Esophagus muscularis mucosa (tissue), 4 donors: ENCODE measurements around the gene ATP10A.

Experiments used
- CTCF ChIP-seq, 3 experiments: fragments of 200-600 bp in 2 of 3; fragments of 450-650 bp in 1 of 3; sonication (generic) in 2 of 3; IDR thresholded peaks; one replicate each; pipeline ENCODE4 v1.5.1; 2017 to 2019; ENCODE audit warnings: antibody characterized with exemption in 3 of 3, mild to moderate bottlenecking in 2 of 3, moderate library complexity in 1 of 3
- EP300 ChIP-seq: sonication (generic); formaldehyde crosslinking; IDR thresholded peaks from one replicate; pipeline ENCODE4 v1.6.1; 2017; ENCODE audit warnings: antibody characterized with exemption
- POLR2A ChIP-seq: fragments of 450-650 bp; IDR thresholded peaks from one replicate; pipeline ENCODE4 v1.6.1; 2017; ENCODE audit warnings: antibody characterized with exemption, moderate library complexity, mild to moderate bottlenecking, low read depth

- TF ChIP-seq CTCF (IDR thresholded peaks at IDR 0.05), result no peak
- no peak for TF ChIP-seq EP300
- no peak for TF ChIP-seq POLR2A
Measured at GRCh38 chr15:25730918-25731317, 132.2 kb downstream of the ATP10A start.
